SK-N-SH treated with all-trans-retinoic acid at 6 μM for 48 hours (cell line): ENCODE measurements around the gene MEI1.
A peak's percentile ranks its signal among the peaks of the same experiment; 100 is the strongest.

Experiments
- ATAC-seq: fragments of 200-7000 bp; cut with Tn5 transposase; 3 replicates; pipeline ENCODE4 v1.9.1; 2020; ENCODE audit warnings: mild to moderate bottlenecking, moderate library complexity
- ARNTL ChIP-seq: fragments of 450-650 bp; formaldehyde crosslinking; IDR thresholded peaks from 2 replicates; pipeline ENCODE4 v1.5.0; 2020; ENCODE audit warnings: low read depth, mild to moderate bottlenecking, moderate library complexity, borderline replicate concordance
- BACH2 ChIP-seq: fragments of 250-450 bp; sonication (Bioruptor Pico); IDR thresholded peaks from 2 replicates; pipeline ENCODE4 v1.9.0; 2021; ENCODE audit warnings: mild to moderate bottlenecking, borderline replicate concordance
- CREB5 ChIP-seq: fragments of 250-450 bp; sonication (Bioruptor Pico); IDR thresholded peaks from 2 replicates; pipeline ENCODE4 v1.5.1; 2020; ENCODE audit warnings: low read depth, mild to moderate bottlenecking, moderate library complexity
- CSDC2 ChIP-seq: fragments of 250-450 bp; sonication (Bioruptor Pico); IDR thresholded peaks from 2 replicates; pipeline ENCODE4 v1.5.0; 2020; ENCODE audit warnings: mild to moderate bottlenecking, moderate library complexity
- CSRNP3 ChIP-seq: fragments of 250-450 bp; sonication (Bioruptor Pico); IDR thresholded peaks from 2 replicates; pipeline ENCODE4 v1.5.1; 2021; ENCODE audit warnings: mild to moderate bottlenecking, moderate library complexity
- ESRRG ChIP-seq: fragments of 250-450 bp; sonication (Bioruptor Pico); IDR thresholded peaks from 2 replicates; pipeline ENCODE4 v1.6.1; 2021; ENCODE audit warnings: mild to moderate bottlenecking
- GLIS3 ChIP-seq: fragments of 250-450 bp; sonication (Bioruptor Pico); IDR thresholded peaks from 2 replicates; pipeline ENCODE4 v1.5.0; 2020; ENCODE audit warnings: mild to moderate bottlenecking, moderate library complexity
- ISL1 ChIP-seq: fragments of 250-450 bp; sonication (Bioruptor Pico); IDR thresholded peaks from 2 replicates; pipeline ENCODE4 v2.1.2; 2022; ENCODE audit warnings: mild to moderate bottlenecking, moderate library complexity
- OSR1 ChIP-seq: fragments of 250-450 bp; sonication (Bioruptor Pico); IDR thresholded peaks from 2 replicates; pipeline ENCODE4 v1.8.0; 2022; ENCODE audit warnings: moderate library complexity, mild to moderate bottlenecking, inconsistent platforms
- POU6F1 ChIP-seq: fragments of 250-450 bp; sonication (Bioruptor Pico); IDR thresholded peaks from 2 replicates; pipeline ENCODE4 v1.8.0; 2021; ENCODE audit warnings: low read depth, mild to moderate bottlenecking, moderate library complexity, borderline replicate concordance
- PPARA ChIP-seq: fragments of 250-450 bp; sonication (Bioruptor Pico); IDR thresholded peaks from 2 replicates; pipeline ENCODE4 v1.5.0; 2020; ENCODE audit warnings: mild to moderate bottlenecking, borderline replicate concordance
- RARB ChIP-seq: fragments of 250-450 bp; sonication (Bioruptor Pico); IDR thresholded peaks from 2 replicates; pipeline ENCODE4 v1.8.0; 2021; ENCODE audit warnings: mild to moderate bottlenecking, moderate library complexity
- SNAI2 ChIP-seq: fragments of 250-450 bp; sonication (Bioruptor Pico); IDR thresholded peaks from 2 replicates; pipeline ENCODE4 v1.5.0; 2020; ENCODE audit warnings: mild to moderate bottlenecking, moderate library complexity
- TCF4 ChIP-seq: fragments of 250-450 bp; sonication (Bioruptor Pico); IDR thresholded peaks from 2 replicates; pipeline ENCODE4 v1.8.0; 2021; ENCODE audit warnings: mild to moderate bottlenecking, moderate library complexity, borderline replicate concordance
- TOX ChIP-seq: fragments of 250-450 bp; sonication (Bioruptor Pico); IDR thresholded peaks from 2 replicates; pipeline ENCODE4 v1.8.0; 2021; ENCODE audit warnings: mild to moderate bottlenecking, moderate library complexity, borderline replicate concordance
- ZC3H10 ChIP-seq: fragments of 250-450 bp; sonication (Bioruptor Pico); IDR thresholded peaks from 2 replicates; pipeline ENCODE4 v1.5.1; 2021; ENCODE audit warnings: mild to moderate bottlenecking, moderate library complexity
- ZFP3 ChIP-seq: fragments of 250-450 bp; sonication (Bioruptor Pico); IDR thresholded peaks from 2 replicates; pipeline ENCODE4 v1.5.0; 2020; ENCODE audit warnings: mild to moderate bottlenecking, moderate library complexity
- ZFP30 ChIP-seq: fragments of 450-650 bp; formaldehyde crosslinking; IDR thresholded peaks from 2 replicates; pipeline ENCODE4 v1.5.0; 2022; ENCODE audit warnings: mild to moderate bottlenecking, moderate library complexity
- ZNF565 ChIP-seq: fragments of 450-650 bp; formaldehyde crosslinking; conservative IDR thresholded peaks from 2 replicates; pipeline ENCODE4 v1.5.0; 2020; ENCODE audit warnings: low read depth, mild to moderate bottlenecking, moderate library complexity
- ZNF70 ChIP-seq: fragments of 450-650 bp; formaldehyde crosslinking; IDR thresholded peaks from 2 replicates; pipeline ENCODE4 v1.5.0; 2020; ENCODE audit warnings: mild to moderate bottlenecking, moderate library complexity
- TF ChIP-seq, protein P1 (sequence below): fragments of 250-450 bp; sonication (Bioruptor Pico); IDR thresholded peaks from 2 replicates; pipeline ENCODE4 v1.8.0; 2020; ENCODE audit warnings: mild to moderate bottlenecking, moderate library complexity, borderline replicate concordance
- TF ChIP-seq, protein P2 (sequence below): fragments of 250-450 bp; sonication (Bioruptor Pico); IDR thresholded peaks from 2 replicates; pipeline ENCODE4 v1.5.0; 2020; ENCODE audit warnings: mild to moderate bottlenecking, moderate library complexity

Gene MEI1

GRCh38 chr22:41695211-41695610 lies 4.1 kb upstream of the MEI1 start:
- ATAC-seq, result no peak
- no peak for TF ChIP-seq CSDC2 (CRISPR knock-in tag)
- TF ChIP-seq RARB (CRISPR knock-in tag), result no peak
- TF ChIP-seq GLIS3, result no peak
- TF ChIP-seq ZFP30, result no peak
- no peak for TF ChIP-seq ZNF565 (CRISPR knock-in tag)
- TF ChIP-seq TCF4 (CRISPR knock-in tag), result no peak
- no peak for TF ChIP-seq ARNTL (CRISPR knock-in tag)
- no peak for TF ChIP-seq ZNF70 (CRISPR knock-in tag)
- TF ChIP-seq TOX (CRISPR knock-in tag), result no peak
- no peak for TF ChIP-seq BACH2 (CRISPR knock-in tag)
- TF ChIP-seq CREB5 (CRISPR knock-in tag), result no peak
- TF ChIP-seq, all 23 proteins: peak for 0

GRCh38 chr22:41696703-41697102 lies 2.6 kb upstream of the MEI1 start:
- TF ChIP-seq PPARA (CRISPR knock-in tag) (no peak), TOX (CRISPR knock-in tag) (no peak), ZFP30 (no peak), CREB5 (CRISPR knock-in tag) (no peak), ISL1 (CRISPR knock-in tag) (no peak), RARB (CRISPR knock-in tag) (no peak), OSR1 (no peak), CSRNP3 (CRISPR knock-in tag) (no peak), CSDC2 (CRISPR knock-in tag) (no peak), SNAI2 (CRISPR knock-in tag) (no peak), GLIS3 (no peak), ESRRG (no peak), ZNF70 (CRISPR knock-in tag) (no peak), ZFP3 (no peak), ZC3H10 (CRISPR knock-in tag) (no peak), TCF4 (CRISPR knock-in tag) (no peak)
- TF ChIP-seq, protein P1, sequence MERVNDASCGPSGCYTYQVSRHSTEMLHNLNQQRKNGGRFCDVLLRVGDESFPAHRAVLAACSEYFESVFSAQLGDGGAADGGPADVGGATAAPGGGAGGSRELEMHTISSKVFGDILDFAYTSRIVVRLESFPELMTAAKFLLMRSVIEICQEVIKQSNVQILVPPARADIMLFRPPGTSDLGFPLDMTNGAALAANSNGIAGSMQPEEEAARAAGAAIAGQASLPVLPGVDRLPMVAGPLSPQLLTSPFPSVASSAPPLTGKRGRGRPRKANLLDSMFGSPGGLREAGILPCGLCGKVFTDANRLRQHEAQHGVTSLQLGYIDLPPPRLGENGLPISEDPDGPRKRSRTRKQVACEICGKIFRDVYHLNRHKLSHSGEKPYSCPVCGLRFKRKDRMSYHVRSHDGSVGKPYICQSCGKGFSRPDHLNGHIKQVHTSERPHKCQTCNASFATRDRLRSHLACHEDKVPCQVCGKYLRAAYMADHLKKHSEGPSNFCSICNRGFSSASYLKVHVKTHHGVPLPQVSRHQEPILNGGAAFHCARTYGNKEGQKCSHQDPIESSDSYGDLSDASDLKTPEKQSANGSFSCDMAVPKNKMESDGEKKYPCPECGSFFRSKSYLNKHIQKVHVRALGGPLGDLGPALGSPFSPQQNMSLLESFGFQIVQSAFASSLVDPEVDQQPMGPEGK (CRISPR knock-in tag), result no peak
- TF ChIP-seq, protein P2, sequence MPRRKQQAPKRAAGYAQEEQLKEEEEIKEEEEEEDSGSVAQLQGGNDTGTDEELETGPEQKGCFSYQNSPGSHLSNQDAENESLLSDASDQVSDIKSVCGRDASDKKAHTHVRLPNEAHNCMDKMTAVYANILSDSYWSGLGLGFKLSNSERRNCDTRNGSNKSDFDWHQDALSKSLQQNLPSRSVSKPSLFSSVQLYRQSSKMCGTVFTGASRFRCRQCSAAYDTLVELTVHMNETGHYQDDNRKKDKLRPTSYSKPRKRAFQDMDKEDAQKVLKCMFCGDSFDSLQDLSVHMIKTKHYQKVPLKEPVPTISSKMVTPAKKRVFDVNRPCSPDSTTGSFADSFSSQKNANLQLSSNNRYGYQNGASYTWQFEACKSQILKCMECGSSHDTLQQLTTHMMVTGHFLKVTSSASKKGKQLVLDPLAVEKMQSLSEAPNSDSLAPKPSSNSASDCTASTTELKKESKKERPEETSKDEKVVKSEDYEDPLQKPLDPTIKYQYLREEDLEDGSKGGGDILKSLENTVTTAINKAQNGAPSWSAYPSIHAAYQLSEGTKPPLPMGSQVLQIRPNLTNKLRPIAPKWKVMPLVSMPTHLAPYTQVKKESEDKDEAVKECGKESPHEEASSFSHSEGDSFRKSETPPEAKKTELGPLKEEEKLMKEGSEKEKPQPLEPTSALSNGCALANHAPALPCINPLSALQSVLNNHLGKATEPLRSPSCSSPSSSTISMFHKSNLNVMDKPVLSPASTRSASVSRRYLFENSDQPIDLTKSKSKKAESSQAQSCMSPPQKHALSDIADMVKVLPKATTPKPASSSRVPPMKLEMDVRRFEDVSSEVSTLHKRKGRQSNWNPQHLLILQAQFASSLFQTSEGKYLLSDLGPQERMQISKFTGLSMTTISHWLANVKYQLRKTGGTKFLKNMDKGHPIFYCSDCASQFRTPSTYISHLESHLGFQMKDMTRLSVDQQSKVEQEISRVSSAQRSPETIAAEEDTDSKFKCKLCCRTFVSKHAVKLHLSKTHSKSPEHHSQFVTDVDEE (CRISPR knock-in tag), result no peak
- no peak; the same call in 1 of the 3 replicates for ATAC-seq

DNA sequence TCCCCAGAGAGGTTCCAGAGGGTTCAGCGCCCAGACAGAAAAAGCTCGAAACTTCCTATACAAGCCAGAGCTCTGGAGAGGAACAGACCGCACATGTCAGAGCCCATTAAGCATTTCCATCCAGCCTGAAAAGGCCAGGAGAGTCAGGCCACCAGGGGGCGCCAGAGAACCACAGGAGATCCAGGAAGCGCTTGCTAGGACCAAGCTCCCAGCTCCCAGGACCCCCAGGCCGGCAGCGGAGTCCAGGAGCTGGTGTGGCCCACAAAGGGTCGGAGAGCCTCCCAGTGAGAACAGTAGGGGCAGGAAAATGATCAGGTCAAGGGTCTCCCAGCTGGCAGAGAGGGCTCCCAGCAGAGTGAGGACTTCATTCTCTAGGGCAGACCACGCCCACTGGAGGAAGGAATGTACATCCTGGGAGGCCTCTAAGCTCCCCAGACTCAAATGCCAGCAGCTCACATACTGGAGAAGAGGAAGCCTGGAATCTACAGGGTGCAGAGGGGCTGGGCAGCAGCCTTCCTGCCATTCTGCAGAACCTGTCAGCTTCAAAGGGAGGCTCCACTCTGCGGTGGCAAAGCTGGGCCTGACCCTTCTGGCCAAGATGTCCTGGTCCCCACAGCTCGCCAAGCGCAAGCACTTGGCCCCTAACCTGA lies 2.1 kb upstream of the MEI1 start:
- TF ChIP-seq POU6F1 (CRISPR knock-in tag) (no peak), CSDC2 (CRISPR knock-in tag) (no peak), TOX (CRISPR knock-in tag) (no peak), OSR1 (no peak), ISL1 (CRISPR knock-in tag) (no peak), ZNF70 (CRISPR knock-in tag) (no peak), SNAI2 (CRISPR knock-in tag) (no peak)
- TF ChIP-seq, all 23 proteins: peak for 0

More for the DNA sequence above, 2.1 kb upstream of the MEI1 start:
- ATAC-seq, result peak; percentile 97
